NCI-H128 (cell line): ENCODE results near the gene RNF113B.

Experiments
- DNase-seq: peaks from one replicate; lab custom pipeline; 2025; ENCODE audit not compliant: unreplicated experiment; lab: John Stamatoyannopoulos, UW

The RNF113B gene

DNA sequence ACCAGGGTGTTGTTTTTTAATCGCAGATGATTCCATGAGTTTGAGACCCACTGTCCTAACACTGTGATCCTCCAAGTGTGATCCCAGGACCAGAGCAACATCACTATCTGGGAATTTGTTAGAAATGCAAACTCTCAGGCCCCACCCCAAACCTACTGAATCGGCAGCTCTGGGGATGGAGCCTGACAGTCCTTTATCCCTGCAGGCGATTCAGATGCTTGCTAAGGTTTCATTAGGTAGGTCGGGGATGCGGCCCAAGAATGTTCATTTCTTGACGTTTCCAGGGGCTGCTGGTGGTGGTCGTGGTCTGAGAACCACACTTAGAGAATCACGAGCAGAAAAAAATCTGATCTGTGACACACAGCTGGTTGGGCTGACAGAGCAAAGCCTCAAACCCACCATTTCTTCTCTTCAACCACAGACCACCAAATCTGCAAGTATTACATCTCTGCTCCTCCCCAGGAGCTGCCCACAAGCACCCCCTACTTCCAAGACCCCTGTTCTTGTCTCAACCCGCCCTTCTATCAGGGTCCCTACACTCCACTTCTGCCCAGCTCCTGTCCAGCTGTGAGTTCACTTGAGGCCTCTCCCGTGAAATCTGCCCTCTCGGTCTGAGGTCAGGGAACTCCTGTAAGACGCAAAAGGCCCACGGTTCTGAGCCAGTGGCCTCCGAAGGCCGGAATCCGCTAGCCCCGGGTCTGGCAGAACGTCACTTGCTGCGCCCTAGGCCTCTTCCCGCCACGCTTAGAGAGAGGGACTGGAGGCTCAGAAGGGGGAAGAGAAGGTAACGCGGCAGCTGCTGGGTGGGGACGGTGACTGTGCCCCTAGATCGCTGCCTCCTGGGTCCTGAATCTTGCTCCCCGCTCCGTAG lies 35.3 kb downstream of the RNF113B start:
- no peak for DNase-seq

DNA sequence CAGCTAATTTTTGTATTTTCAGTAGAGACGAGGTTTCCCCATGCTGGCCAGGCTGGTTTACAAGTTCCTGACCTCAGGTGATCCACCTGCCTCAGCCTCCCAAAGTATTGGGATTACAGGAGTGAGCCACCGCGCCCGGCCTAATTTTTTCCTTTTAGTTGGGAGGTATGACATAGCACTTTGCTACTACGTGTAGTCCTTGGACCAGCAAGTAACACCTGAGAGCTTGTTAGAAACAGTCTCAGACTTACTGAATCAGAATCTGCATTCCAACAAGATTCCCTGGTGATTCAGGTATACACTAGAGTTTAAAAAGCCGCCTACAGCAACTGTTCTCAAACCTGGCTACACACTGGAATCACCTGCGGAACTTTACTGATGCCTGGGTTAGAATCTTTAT lies 36.0 kb downstream of the RNF113B start:
- no peak for DNase-seq

DNA sequence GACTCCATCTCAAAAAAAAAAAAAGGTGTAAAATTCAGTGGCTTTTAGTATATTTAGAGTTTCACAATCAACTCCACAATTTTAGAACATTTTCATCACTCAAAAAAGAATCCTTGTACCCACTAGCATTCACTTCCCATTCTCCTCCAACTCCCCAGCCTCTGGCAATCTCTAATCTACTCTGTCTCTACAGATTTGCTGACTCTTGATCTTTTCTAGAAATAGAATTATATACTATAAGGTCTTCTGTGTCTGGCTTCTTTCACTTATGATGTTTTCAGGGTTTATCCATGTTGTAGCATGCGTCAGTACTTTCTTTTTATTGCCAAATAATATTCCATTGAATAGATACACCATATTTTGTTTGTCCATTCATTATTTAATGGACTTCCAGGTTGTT lies 42.2 kb downstream of the RNF113B start:
- no peak for DNase-seq

DNA sequence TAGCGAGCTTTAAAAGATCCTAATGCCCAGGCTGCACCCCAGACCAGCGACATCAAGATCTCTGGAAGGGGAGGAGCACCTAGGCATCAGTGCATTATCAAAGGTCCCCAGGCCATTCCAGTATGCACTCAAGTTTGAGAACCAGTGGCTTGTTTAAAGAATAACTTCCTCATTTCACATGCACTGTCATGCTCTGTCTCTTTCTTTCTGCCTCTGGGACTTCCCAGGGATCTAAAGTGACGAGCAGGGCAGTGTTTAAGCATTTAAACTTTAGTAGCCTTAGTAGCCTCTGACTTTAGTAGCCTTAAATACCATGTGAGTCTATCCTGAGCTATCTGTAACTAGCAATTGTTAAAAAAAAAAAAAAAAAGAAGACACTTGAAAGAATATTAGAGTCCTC lies 43.1 kb downstream of the RNF113B start:
- no peak for DNase-seq

DNA sequence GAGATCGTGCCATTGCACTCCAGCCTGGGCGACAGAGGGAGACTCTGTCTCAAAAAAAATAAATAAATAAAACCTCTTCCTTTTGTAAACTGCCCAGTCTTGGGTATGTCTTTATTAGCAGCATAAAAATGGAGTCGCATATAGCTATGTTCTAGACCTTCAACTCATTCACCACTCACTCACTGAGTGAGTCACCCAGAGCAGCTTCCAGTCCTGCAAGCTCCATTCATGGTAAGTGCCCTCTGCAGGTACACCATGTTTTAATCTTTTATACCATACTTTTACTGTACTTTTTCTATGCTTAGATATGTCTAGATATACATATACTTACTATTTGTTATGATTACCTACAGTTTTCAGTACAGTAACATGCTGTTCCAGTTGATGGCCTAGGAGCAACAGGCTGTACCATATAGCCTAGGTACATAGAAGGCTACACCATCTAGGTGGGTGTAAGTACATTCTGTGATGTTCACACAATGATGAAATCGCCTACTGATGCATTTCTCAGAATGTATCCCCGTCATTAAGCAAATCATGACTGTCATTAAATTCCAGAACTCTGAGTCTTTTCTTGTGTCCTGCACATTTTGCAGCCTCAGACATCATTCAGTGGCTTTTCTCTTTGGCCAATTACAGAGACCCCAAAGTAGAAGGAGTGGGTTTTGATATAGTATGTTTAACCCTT lies 47.9 kb downstream of the RNF113B start:
- no peak for DNase-seq
